Uterus (tissue), 4 donors: ENCODE data around the gene UTP11. TPM values are rescaled to one million over a fixed set of nuclear protein-coding genes. Genes with fewer than 3 reads are reported as not detected.

Experiments
- DNase-seq, 2 donors: peaks; one replicate each; pipeline ENCODE4 v3.0.0-alpha.2; 2019 to 2020
- H3K27ac ChIP-seq, 2 donors: fragments of 200-600 bp; sonication (generic); 1 replicate in 1 of 2; 2 replicates in 1 of 2; pipeline ENCODE4 v1.5.1; 2016 to 2018
- H3K27me3 ChIP-seq, 2 donors: fragments of 200-600 bp; sonication (generic); one replicate each; pipeline ENCODE4 v1.5.1; 2018 to 2019; ENCODE audit warnings: control low read depth in 1 of 2
- H3K36me3 ChIP-seq, 2 donors: fragments of 200-600 bp; sonication (generic); one replicate each; pipeline ENCODE4 v1.5.1; 2019; ENCODE audit warnings: control low read depth in 1 of 2
- H3K4me1 ChIP-seq, 2 donors: fragments of 200-600 bp; sonication (generic); one replicate each; pipeline ENCODE4 v1.5.1; 2018 to 2019; ENCODE audit warnings: control low read depth in 1 of 2
- H3K4me3 ChIP-seq, 2 donors: fragments of 200-600 bp; sonication (generic); 1 replicate in 1 of 2; 2 replicates in 1 of 2; pipeline ENCODE4 v1.5.1; 2018 to 2019; ENCODE audit warnings: mild to moderate bottlenecking in 1 of 2
- H3K9me3 ChIP-seq, 2 donors: fragments of 200-600 bp; sonication (generic); one replicate each; pipeline ENCODE4 v1.5.1; 2019; ENCODE audit warnings: control low read depth in 1 of 2
- POLR2A ChIP-seq, 2 donors: fragments of 450-650 bp; IDR thresholded peaks; one replicate each; pipeline ENCODE4 v1.6.1; 2016; ENCODE audit warnings: antibody characterized with exemption in 2 of 2, mild to moderate bottlenecking in 1 of 2, moderate library complexity in 1 of 2
- intact Hi-C: fragments of 100-400 bp; cut with DNase I; formaldehyde crosslinking; loops from one replicate; pipeline ENCODE4 v1.15.1; 2023; ENCODE audit warnings: low total_unique reads
- total RNA-seq, 4 donors: library from RNA; depleted of rRNA in 3 of 4; stranded (reverse); fragments of >200 nt in 3 of 4; gene quantifications; one replicate each; pipeline versions ENCODE4 v1.1.0 to v1.2.4, GENCODE V29; 2014 to 2023
- TF ChIP-seq, protein P1 (sequence below), 4 experiments: fragments of 200-600 bp in 2 of 4; fragments of 450-650 bp in 2 of 4; sonication (generic) in 2 of 4; IDR thresholded peaks; one replicate each; pipeline ENCODE4 v1.5.1; 2016 to 2019; ENCODE audit warnings: antibody characterized with exemption in 4 of 4, mild to moderate bottlenecking in 2 of 4, moderate library complexity in 1 of 4
- donor health status: DM: yes; HTN: yes; CAD: no.

The UTP11 gene
- total RNA-seq, 4 donors from 2014 or later, result 8.2 to 60.3 (median 36.9) TPM

DNA sequence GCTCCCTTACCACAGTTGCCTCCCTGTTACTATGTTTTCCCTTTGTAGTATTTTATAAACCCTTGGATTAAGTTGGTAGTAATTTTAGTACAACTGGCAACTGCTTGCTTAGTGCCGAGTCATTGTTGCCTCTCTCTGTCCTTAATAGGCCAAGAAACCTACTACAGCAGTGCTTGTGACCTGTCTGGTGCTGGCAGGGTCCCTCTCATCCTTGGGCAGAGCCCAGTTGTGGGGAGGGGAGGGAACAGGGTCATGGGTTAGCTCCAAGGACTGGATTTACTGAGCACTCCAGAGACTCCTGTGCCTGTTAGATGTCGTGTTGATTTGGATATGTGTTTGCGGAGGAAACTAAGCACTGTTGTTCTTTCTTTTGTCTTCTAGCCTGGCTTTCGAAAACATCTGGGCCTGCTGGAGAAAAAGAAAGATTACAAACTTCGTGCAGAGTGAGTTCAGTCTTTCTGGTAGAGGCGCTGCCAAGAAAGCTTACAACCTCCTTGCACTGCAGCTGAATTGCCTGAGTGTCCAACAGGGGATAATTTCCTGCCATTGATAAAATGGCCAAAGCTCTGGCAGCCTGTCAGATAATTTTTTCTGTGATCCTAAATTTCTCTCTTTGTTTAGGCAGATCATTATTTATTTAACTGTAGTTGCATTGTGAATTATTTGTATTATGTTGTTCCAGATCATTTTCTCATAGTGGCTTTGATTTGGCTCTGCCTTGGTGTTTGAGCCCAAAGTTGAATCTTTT, 3.6 kb downstream of the UTP11 start:
- peak overlapping the region; percentile 19 to 35 for H3K27ac ChIP-seq
- DNase-seq, result no peak
- no peaks in the 10 kb centered on the region for H3K36me3 ChIP-seq
- no peak overlapping the region for H3K4me3 ChIP-seq
- no peaks in the 10 kb centered on the region for H3K27me3 ChIP-seq
- no peaks in the 10 kb centered on the region for H3K9me3 ChIP-seq
- TF ChIP-seq, protein P1, sequence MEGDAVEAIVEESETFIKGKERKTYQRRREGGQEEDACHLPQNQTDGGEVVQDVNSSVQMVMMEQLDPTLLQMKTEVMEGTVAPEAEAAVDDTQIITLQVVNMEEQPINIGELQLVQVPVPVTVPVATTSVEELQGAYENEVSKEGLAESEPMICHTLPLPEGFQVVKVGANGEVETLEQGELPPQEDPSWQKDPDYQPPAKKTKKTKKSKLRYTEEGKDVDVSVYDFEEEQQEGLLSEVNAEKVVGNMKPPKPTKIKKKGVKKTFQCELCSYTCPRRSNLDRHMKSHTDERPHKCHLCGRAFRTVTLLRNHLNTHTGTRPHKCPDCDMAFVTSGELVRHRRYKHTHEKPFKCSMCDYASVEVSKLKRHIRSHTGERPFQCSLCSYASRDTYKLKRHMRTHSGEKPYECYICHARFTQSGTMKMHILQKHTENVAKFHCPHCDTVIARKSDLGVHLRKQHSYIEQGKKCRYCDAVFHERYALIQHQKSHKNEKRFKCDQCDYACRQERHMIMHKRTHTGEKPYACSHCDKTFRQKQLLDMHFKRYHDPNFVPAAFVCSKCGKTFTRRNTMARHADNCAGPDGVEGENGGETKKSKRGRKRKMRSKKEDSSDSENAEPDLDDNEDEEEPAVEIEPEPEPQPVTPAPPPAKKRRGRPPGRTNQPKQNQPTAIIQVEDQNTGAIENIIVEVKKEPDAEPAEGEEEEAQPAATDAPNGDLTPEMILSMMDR (IDR thresholded peaks at IDR 0.05), result no peak
- no peak for TF ChIP-seq POLR2A (IDR thresholded peaks at IDR 0.05)
- H3K4me1 ChIP-seq, result peaks cover 10 to 12% of the 10 kb centered on the region in 2 donors
- intact Hi-C loops, result no loop called here

DNA sequence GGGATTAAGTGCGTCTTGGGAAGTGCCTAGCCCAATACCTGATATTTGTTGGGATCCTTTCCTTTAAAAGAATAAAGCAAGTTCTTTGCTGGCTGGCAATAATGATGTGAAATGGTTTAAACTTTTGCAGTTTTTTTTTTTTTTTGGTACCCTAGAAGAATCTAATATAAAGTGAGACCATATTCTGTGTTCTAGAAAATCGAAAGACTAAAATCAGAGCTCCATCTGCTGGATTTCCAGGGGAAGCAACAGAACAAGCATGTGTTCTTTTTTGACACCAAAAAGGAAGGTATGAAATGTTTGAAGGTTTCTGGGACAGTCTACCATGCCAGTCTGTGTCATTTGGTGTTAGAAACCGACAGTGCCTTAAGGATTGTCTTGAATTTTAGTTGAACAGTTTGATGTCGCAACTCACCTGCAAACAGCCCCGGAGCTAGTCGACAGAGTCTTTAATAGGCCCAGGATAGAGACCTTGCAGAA, 6.4 kb downstream of the UTP11 start:
- Histone ChIP-seq H3K9me3 (no peaks in the 10 kb centered on the region), H3K36me3 (no peaks in the 10 kb centered on the region), H3K4me3 (no peak overlapping the region), H3K27me3 (no peaks in the 10 kb centered on the region), H3K4me1 (peaks cover 4 to 7% of the 10 kb centered on the region in 2 donors), H3K27ac (no peak overlapping the region)
- DNase-seq, result no peak
- intact Hi-C loops, result no loop called here
- TF ChIP-seq POLR2A (IDR thresholded peaks at IDR 0.05), result no peak
- TF ChIP-seq, protein P1 (IDR thresholded peaks at IDR 0.05), result peak; percentile 53 to 71 (median 60)

DNA sequence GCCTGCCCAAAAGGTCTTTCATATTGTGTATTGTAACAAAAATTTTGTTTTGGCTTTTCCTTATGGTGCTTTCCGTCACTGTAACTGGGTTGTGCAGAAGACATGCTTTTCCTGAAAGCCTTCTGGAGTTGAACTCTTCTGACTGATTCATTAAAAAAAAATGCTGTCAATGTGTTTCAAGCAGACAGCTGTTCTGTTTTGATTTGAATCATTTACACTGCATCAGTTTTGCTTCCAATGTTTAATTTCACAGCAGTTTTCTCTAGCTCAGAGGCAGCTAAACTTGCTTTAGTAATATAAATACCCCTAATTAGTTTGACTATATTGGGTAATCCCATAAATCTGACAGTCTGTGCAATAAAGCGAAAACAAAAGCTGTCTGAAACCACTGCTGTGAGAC, 7.9 kb downstream of the UTP11 start:
- no peaks in the 10 kb centered on the region for H3K9me3 ChIP-seq
- no peaks in the 10 kb centered on the region for H3K27me3 ChIP-seq
- DNase-seq, result no peak
- TF ChIP-seq, protein P1 (IDR thresholded peaks at IDR 0.05), result no peak
- no peak for TF ChIP-seq POLR2A (IDR thresholded peaks at IDR 0.05)
- H3K4me1 ChIP-seq, result no peaks in the 10 kb centered on the region
- no peak overlapping the region for H3K27ac ChIP-seq
- intact Hi-C loops, result no loop called here
- no peak overlapping the region for H3K4me3 ChIP-seq
- H3K36me3 ChIP-seq, result no peaks in the 10 kb centered on the region

DNA sequence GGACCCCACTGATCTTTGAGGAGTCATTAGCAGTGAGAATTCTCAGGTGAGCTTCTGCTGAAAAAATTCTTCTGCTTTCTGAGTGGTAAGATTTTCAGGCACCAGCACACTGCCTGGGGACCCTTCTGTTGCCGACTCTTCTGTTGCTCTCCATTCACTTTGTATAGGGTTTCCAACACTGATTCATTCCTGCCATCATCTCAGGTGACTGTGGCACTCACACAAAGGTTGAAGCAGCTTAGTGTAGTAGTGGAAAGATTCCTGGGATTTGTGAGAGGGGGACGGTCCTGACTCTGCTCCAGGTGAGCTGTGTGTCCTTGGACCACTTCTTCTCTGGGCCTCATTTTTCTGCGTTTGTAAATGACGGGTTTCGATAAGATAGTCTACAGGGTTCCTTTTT, 9.4 kb downstream of the UTP11 start:
- TF ChIP-seq, protein P1 (IDR thresholded peaks at IDR 0.05), result no peak
- TF ChIP-seq POLR2A (IDR thresholded peaks at IDR 0.05), result no peak
- no peaks in the 10 kb centered on the region for H3K4me1 ChIP-seq
- intact Hi-C loops, result no loop called here
- no peaks in the 10 kb centered on the region for H3K36me3 ChIP-seq
- H3K27me3 ChIP-seq, result no peaks in the 10 kb centered on the region
- no peak overlapping the region for H3K4me3 ChIP-seq
- no peak for DNase-seq
- no peaks in the 10 kb centered on the region for H3K9me3 ChIP-seq
- H3K27ac ChIP-seq, result no peak overlapping the region

DNA sequence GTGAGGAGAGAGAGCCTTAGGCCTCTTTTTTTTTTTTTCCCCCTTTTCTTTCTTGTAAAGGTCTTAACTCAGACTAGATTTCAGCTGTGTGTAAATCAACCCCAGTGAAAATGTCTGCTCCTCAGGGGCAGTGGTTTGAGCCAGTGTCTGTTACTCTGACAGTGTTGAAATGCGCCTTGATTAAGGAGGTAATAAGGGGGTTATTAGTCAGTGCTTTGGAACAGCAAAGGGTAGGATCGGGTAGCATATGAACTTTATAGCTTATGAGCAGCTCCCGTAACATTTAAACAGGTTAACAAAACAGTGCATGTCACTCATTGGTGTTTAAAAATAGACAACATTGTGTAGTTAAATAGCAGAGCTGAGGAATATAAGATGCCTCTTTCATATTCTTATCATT, 10.3 kb downstream of the UTP11 start:
- TF ChIP-seq POLR2A (IDR thresholded peaks at IDR 0.05), result no peak
- TF ChIP-seq, protein P1 (IDR thresholded peaks at IDR 0.05), result no peak
- Histone ChIP-seq H3K36me3 (no peaks in the 10 kb centered on the region), H3K9me3 (no peaks in the 10 kb centered on the region), H3K27ac (no peak overlapping the region), H3K4me3 (no peak overlapping the region), H3K4me1 (no peaks in the 10 kb centered on the region), H3K27me3 (no peaks in the 10 kb centered on the region)
- DNase-seq, result no peak
- intact Hi-C loops, result no loop called here
